Islet precursor cell (in vitro differentiated cells): ENCODE data around the gene GATM.
"Not testable (repeated sequence)": the region's sequence is repeated elsewhere in the genome, so short reads cannot be mapped to it uniquely, and the experiment has no call there.

ENCODE experiments used
- DNase-seq: peaks from one replicate; pipeline ENCODE4 v3.0.0-alpha.2; 2018

GATM gene

DNA sequence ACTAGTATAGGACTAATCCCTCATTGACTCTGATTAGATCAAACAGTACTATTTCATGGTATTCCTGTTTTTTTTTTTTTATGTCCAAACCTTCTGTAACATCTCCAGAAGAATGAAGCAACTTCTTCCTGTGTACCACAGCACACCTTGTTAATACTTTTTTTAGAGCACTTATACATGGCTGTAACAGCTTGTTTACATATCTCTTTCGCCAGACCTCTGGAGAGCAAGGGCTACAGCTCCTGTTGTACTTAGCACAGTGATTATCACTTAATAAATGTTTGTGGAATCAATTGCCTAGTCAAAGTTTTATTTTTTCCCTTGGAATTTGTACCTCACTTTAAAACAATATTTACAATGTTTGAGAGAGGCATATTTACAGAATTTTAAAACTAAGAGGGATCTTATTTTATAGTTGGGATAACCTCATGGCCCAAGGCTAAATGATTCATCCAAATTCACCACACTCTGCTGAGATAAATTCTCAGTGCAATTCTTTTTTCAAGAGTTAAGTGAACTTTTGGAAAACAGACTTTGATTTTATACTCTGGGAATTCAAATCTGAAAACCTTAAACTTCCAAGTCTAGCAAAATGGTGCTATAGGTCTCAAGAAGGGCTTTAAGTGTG is 9.2 kb upstream of the GATM start:
- DNase-seq = no peak

DNA sequence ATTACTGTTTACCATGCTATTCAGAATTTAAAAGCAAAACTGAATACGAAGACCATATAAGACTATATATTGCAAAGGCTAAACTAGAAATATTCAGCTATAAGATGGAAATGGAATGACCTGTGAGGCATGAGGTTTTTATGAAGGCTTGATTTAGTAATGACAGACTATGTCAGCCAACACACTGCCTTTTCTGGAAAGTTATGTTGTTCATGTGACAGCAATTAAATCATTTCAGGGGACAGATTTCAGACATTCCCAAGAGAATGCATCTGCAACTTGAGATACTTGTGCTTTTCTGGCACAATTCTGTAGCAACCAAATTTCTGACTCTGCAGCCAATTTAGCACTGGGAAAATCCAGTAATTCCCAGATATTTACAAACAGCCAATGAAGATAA is 8.6 kb upstream of the GATM start:
- no peak for DNase-seq

DNA sequence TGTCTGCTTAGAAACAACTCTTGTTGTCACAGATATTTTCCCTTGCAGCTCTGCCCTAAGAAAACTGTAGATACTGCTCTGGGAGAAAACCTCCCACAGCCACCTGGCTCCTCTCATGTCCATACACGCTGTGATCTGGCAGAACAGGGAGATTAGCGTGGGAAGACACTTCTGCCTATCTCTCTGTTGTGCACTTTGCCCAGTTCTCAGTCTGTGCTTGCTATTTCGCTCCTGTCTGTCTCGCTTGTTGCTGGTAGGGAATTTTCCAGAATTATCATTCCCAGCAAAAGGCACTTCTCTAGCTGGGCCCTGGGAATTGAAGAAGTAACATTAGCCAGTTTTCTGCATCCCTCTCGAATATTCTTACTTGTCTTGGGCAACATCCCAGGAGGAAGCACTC is 8.1 kb upstream of the GATM start:
- peak; percentile 55 for DNase-seq

DNA sequence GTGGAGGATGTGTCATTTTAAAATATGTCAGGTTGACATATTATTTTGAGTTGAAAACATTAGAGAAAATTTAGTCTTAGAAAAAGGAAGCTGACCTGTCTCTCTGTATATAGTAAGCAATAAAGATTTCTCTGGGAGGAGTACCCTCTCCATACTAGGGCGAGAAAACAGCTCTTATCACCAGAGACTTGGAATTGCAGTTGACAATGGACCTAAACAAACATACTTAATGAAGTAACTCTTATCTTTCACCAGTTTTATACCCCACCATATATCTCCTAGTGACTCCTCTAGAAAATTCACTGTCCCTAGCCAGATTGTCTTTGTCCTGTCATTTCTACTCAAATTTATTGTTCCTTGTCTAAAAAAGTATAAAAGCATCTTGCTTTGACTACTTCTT is 7.2 kb upstream of the GATM start:
- no peak for DNase-seq

DNA sequence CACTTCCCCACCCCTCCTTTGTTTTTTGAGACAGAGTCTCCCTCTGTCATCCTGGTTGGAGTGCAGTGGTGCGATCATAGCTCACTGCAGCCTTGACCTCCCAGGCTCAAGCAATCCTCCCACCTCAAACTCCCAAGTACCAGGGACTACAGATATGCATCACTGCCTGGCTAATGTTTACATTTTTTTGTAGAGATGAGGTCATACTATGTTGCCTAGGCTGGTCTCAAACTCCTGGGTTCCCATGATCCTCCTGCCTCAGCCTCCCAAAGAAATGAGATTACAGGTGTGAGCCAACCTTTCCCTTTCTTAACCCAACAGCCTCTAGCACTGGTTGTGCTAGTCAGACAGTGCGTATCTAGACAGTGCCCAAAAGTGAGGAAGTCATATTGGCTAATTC is 6.4 kb upstream of the GATM start:
- DNase-seq = no peak

DNA sequence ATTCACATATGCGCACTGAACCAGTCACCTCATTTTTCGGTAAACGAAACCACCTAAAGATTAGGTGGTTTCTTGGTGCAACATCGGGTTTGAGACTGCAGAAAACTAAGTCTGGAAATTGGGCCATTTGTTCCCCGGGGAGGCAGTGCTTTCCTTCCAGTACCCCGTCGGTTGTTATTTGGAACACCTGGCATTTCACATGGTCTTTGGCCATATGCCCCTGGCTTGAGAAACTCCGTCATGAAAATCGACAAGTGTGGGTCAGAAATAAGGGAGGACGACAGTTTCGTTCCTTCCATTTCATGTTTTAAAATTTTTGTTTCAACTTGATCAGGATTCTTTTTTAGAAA is 544 bp upstream of the GATM start:
- no peak for DNase-seq

DNA sequence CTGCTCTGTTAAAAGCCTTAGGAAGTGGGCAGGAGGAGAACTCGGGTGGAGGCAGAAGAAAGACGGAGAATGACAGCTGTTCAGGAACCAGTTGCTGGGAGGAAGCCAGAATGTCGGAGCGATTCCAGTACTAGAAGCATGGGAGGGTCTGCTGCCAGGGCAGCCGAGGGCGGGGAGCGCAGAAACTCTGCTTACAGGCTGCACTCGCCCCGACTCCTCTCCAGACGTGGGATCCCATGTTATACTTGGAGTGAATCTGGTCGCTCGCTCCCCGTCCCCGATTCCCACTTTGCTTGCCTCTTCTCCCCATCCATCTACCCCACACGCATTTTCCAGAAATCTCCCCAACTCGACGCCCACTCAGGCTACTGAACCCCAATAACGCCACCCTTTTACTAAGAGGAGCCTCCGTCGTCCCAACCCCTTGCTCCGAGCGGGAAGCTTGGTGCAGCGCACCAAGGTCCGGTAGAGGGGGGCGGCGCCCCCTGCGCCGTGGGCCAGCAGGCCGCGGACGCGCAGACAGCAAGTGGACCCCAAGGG is 665 bp downstream of the GATM start:
- DNase-seq = peak; percentile 52

DNA sequence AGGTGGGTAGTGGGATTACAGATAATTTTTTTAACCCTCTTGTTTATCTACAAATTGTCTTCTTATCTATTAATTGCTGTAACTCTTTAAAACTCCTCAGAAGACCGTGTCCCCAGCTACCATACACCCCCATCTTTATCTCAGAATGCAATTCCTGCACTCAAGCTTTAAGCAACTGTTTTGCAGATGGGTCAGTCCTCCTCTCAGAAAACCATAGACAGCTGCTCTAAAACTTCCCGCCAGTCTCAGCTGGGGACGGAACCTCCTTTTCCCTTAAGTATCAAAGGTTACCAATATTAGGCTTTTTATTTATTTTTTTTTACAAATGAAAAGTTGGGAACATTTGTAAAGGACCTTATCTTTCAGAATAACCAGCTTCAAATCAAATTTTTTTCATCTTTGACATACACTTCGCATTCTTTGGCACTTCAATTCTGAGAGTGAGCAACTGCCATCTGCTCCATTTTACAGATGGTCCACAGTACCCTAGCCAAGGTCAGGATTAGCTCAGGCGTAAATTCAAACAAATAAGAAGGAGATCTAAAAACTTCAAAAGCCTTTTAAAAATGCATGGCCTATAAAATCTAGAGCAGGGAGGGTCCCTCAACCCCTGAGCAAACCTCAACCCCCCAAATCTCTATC is 1.3 kb downstream of the GATM start:
- DNase-seq = no peak

DNA sequence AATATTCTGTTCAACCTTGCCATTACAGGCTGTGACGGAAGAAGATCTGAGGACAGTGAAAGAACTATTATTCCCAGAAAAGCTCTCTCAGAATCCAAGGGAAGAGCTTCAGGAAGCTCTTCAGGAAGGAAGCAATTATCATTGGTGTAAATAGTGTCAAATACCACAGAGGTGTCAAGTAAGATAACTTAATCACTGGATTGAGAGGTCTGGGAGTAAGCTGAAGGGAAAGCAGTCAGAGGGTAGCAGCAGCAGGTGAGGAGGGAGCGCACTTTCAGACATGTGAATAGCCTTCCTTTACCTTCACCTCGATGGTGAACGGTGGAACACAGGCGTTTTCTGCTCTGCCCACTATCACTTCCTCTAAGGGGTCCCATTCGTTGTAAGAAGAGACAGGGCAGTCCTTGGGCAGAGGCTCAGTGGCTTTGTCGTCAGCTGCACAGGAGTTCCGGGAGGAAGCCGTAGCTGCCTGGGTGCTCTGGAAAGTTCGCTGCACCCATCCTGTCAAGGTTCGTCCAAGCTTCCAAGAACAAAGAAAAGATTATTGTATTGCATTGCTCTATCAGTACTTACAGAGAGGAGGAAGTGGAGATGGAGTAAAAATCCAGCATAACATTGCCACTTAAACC is 1.9 kb downstream of the GATM start:
- DNase-seq = no peak

DNA sequence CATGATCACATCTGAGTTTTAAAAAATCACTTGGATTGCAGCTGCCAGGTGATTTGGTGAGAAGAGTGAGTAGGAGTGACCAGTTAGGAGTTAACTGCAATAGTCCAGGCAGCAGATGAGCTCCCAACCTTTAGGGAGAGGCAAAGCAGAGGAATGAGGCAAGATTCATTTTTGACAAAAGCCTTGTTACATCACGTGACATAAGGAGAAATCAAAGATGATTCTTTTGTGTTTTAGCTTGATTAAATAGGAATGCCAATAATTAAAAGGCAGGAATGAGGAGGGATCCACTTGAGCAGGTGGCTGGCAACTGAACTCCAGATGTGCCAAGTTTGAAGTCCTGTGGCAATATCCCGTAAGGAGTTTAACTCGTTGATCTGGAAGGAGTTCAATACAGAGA is 2.5 kb downstream of the GATM start:
- no peak for DNase-seq

DNA sequence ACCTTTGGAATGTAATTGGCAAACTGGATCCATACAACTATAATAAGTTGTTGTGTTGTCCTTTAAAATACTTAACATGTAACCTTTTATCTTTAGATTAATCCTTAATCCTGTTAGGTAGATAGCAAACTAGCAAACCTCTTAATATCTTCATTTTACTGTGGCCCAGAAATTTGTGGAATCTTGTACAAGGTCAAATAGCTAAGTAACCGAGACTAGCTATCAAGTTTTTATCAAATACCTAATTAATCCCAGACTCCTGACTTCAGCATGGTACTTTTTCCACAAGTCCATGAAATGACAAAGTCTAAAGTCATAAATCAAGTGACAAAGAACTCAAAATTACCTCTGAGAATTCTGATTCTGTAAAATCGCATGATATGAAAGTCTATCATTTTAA is 4.4 kb downstream of the GATM start:
- no peak for DNase-seq

DNA sequence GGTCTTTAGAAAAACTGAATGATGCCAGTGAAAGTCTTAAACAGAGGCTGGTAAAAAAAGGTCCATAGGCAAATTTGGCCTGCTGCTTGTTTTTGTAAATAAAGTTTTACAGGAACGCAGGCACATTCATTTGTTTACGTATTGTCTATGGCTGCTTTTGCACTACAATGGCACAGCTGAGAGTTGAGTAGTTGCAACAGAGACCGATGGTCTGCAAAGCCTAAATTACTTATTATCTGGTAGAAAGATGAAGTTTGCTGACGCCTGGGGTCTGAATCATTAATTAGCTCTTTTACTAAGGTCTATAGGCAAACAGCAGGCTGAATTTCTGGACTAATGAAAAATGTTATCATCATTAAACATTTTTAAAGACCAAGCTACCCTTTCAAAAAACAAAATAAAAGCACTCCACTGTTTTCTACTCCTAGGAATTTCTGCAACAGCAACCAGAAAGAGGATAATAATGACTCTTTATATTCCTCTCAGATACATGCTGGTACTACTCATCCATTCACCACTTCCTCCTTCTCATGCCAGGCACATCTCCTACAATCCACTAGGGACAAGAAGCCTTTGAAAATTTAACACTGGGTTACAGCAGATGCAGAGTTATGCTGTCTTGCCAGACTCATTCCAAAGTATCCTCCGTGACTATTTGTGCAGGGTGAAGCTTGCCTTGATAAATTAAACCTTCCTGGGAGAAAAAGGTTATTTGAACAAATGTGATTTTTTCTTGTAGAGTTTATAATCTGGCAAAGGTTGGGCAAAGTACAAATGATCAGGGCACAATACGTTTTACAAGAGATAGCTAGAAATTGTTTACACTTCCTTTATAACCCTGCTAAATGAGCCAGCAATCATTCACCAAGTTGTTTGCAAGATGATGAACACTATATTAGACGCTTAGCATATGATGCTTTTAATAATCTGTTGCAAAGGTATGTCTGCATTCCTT is 6.0 kb downstream of the GATM start:
- DNase-seq = no peak

DNA sequence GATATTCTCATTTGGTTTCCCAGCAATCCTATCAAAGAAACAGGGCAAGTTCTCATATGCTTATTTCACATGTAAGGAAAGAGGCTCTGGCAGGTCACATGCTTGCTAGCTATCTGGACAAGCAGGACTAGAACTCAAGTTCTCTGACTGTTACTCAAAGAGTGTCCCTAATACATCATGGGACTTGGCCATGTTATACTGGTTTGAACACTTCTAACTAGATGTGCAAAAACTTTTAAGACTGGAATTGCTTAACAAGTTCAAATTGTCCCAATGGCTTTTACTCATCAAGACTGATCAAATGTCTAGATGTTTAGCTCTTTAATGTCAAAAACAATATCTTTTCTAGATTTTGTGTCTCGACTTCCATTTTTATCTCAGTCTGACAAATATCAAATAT is 6.8 kb downstream of the GATM start:
- DNase-seq = no peak

DNA sequence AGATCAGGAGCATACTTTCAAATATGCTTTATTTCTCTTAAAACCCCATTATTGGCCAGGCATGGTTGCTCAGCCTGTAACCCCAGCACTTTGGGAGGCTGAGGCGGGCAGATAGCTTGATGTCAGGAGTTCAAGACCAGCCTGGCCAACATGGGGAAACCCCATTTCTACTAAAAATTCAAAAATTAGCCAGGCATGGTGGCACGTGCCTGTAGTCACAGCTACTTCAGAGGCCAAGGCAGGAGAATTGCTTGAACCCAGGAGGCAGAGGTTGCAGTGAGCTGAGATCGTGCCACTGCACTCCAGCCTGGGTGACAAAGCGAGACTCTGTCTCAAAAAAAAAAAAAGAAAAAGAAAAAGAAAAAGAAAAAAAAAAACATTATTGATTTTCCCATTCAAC is 8.3 kb downstream of the GATM start:
- DNase-seq = not testable (repeated sequence)

DNA sequence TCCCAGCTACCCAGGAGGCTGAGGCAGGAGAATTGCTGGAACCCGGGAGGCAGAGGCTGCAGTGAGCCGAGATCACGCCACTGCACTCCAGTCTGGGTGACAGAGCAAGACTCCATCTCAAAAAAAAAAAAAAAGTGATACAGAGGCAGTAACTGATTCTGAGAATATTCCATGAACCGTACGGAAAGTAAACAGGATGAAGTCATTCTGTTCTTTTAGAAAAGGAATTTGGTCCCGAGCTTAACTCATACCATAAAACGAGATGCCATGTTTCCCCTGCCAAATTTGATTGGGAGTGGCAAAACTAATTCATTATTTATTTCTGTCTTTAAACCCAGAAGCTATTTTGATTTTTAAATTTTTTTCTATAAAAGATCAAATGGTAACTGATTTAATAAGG is 11.1 kb downstream of the GATM start:
- DNase-seq = not testable (repeated sequence)

DNA sequence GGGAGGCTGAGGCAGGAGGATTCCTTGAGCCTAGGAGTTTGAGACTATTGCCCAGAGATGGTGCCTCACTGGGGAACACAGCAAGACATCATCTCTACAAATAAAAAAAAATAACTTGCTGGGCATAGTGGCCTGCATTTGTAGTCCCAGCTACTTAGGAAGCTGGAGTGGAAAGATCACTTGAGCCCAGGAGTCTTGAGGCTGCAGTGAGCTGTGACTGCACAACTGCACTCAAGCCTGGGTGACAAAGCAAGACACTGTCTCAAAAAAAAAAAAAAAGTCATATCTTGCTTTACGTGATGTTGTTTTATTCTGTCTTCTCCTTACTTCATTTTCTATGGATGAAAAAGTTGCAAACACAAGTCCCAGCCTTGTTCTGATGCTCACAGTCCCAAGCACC is 14.1 kb downstream of the GATM start:
- no peak for DNase-seq

DNA sequence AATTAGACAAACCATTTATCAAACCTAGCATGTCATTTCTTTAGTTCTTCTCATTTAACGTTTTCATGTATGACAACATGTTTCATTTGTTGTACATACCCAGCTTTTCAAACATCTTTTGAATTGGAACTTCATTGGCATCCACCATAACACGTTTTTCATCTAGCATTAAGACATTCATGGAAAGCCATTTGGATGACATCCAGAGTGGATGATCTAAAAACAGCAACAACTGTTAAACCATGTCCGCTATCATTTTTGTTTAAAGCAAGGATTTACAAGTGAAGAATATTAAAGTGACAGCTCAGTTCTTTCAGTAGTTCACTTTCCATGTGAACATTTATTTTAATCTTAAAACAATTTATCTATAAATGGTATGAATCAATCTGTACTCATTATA is 14.5 kb downstream of the GATM start:
- no peak for DNase-seq

DNA sequence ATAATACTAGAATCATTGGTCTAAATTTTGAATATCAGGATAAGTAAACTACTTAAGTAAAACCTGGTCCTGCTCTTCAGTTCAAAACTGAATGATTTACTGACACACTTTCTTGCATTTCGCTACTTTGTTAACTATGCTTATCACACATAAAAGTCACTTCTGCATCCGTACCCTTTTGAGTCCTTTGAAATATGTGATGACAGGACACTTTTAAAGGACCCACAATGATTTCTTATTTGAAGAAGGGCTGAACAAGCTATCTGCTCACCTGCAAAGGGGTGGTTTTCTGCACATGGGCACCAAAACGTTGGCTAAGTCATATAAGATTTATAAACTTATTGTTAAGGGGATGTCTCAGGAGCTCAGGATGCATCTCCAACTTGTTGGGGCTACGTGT is 15.0 kb downstream of the GATM start:
- no peak for DNase-seq

DNA sequence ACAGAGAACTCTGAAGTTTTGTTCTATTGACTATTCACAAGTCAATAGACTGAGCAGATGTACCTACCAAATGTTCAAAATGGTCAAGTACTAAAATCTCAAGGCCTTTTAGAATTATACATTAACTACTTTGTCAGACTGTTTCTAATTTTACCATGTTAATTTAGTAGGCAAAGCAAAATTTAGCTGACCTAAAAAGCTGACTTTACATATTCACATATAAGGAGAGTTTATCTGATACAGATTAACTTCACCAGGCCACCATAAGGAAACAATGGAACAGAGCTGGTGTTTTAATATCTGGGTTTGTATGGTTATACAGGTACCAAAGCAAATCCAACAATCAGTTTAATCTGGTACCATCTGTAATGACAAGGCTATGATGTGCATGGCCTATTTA is 15.9 kb downstream of the GATM start:
- no peak for DNase-seq

DNA sequence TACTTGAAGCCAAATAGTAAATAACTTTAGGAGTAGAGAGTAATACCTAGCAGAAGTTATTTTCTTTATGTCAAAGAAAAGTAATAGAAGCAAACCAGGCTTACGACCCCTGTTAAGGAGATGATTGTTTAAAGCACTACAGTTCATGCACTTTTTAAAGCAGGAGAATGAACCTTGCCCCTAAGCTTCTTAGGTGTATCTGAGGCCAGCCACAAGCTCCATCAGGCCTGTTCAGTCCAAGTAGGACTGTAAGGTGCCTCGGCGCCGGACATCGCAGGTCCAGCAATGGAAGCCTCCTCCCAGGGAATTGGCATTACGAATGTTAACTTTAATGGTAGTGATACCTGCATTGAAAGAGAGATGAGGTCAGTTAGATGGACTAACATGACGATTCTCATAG is 16.5 kb downstream of the GATM start:
- DNase-seq = no peak

DNA sequence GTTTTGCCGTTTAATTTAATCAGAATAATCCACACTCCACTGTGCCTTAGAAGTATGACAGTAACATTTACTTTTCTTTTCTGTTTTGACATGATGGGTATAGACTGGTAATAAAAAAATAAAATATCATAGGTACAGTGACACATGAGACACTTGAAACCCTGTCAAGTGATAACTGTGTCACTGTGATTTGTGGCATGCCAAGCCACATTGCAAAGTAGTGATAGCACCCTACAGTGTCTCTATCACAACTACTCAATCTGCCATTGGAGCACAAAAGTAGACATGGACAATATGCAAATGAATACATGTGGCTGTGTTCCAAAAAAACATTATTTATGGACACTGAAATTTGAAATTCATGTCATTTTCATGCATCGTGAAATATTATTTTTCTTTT is 22.5 kb downstream of the GATM start:
- no peak for DNase-seq

DNA sequence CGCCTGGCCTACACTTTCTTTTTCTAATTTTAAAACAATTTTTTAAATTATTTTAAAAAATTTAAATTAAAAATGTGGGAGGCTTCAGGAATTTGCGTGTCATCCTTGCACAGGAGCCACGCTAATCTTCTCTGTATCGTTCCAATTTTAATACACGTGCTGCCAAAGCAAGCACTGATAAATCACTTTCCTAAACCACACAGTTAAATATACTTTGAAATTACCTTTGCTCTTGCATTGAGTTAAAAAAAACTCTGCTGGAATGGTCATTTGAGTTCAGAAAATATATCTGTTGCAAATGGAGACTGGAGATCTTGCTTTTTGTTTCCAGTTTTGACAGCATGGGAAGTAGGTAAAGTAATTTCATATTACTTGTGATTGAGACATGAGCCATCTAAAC is 23.6 kb downstream of the GATM start:
- no peak for DNase-seq

DNA sequence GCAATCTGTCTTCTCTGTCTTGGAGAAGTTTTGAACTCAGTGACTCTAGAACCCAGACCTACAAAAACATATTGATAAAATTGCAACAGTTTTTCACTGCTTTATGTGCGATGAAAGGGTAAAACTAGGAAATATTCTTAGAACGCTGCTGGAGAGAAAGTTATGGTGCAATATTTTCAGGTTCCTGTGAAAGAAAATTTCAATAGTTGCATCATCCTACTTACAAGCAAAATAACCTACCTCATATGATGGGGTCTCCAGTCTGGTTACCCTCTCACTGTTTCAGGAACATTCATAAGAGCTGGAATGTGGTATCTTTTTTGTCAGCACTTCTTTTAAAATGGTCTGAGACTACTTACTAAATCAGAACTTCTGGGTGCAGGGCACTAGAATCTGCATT is 27.1 kb downstream of the GATM start:
- DNase-seq = no peak

DNA sequence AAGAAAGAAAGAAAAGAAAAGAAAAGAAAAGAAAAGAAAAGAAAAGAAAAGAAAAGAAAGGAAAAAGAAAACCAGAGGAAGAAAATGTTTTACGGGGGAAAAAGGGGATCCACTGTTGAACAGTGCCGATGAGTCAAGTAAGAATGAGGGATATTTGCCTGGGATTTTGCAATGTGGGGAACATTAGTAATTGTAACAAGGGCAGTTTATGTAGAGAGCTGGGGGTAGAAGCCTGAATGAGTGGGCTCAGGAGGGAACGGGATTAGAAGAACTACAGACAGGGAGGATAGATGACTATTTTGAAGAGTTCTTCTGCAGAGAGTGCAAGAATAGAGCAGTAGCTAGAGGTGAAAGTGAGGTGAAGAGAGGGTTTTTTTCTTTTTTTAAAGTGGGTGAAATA is 28.7 kb downstream of the GATM start:
- no peak for DNase-seq
